ENCODE measurements around the gene GBX1.
A peak's percentile ranks its signal among the peaks of the same experiment; 100 is the strongest.

GBX1 gene

GRCh38 chr7:151129117-151129959 lies 38.2 kb downstream of the GBX1 start:
- no peak for DNase-seq (ENCODE audit: extremely low read depth in 1 of 2, low read depth in 1 of 2)

DNA sequence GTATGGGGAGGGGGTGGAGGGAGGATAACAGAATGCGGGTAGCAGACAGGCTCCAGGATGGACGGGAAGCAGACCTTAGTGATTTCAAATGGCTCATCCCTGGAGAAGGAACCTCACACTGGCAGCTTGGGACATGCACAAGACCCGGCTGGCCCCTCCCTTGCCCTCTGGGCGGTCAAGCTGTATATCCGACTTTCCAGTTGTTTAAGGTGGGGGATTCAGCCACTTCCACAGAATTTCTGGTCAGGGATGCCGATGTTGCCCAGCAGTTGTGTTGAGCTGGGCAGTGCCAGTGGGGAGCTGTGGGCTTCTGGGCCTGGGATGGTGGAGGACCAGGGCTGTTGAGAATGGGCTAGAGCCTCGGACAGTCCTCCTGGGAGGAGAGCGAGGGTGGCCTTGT lies 38.8 kb downstream of the GBX1 start:
- no peak for DNase-seq (ENCODE audit: extremely low read depth in 1 of 2, low read depth in 1 of 2)

DNA sequence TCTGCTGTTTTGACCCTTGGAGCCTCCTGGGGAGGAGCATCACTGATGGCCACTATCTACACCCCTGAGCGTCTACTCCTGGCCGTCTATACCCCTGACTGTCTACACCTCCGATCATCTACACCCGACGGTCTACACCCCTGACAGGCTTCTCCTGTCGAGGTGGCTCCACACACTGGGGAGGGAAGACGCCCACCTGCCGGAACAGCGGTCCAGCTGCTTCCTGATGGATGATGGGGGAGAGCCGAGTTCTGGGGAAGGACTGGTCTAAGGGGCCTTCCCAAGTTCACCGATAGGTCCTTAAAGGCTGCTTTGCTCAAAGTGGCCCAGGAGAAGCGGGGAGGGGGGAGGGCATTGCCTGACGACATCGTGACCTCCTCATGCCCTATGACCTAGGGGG lies 39.4 kb downstream of the GBX1 start:
- no peak for DNase-seq (ENCODE audit: extremely low read depth in 1 of 2, low read depth in 1 of 2)

DNA sequence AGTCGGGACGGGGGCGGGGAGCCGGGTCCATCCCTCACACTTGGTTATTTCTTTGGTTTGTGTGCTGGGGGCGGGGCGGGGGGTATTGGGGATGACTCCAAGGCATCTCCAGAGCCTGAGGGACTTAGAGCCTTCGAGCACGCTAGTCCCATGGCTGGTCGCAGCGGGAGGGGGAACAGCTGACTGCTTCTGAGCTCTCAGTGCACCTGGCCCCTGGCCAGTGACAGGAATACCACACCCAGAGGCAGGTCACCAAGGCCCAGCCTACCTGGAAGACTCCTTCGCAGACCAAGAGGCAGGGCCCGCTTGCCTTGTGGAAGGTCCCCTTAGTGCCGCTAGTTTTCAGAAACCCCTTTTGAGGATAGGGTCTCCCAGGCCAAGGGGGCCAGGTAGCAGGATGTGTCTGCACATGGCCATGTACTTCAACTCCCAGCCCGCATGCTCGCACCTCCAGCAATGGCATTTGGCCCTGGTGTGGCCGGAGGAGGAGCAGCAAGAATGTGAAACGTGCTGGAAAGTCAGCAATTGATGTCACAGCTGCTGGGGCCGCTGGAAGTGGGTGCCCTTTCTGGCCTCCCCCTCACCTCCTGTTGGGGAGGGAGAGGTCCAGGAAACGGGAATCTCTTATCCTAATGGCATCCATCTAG lies 40.9 kb downstream of the GBX1 start:
- no peak for DNase-seq (ENCODE audit: extremely low read depth in 1 of 2, low read depth in 1 of 2)

DNA sequence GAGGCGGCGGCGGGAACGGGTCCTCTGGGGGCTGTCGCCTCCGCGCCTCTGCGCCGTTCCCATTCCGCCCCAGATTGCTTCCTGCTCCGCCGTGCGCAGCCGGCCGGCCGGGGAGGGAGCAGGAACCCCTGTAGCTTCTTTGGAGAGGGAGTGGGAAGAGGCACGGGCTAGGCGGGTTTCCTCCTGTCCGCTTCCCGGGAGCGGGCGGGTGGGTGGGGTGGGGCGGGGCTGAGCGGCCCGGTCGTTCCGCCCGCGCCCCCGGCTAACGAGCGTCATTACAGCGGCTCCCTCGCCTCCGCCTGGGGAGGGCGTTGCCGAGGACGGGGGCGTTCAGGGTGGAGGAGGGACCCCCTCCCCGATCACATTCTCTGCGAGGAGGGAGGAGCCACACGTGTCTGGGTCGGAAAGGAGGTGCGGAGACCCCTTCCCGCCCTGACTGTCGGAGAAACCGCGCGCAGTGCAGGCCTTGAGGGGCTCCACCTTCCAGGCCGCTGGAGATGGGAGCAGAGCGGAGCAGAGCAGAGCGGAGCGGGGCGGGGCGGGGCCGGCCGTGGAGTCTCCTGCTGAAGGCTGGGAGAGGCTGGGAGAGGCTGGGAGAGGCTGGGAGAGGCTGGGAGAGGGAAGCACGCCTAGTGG lies 41.5 kb downstream of the GBX1 start:
- no peak for DNase-seq (ENCODE audit: extremely low read depth in 1 of 2, low read depth in 1 of 2)

DNA sequence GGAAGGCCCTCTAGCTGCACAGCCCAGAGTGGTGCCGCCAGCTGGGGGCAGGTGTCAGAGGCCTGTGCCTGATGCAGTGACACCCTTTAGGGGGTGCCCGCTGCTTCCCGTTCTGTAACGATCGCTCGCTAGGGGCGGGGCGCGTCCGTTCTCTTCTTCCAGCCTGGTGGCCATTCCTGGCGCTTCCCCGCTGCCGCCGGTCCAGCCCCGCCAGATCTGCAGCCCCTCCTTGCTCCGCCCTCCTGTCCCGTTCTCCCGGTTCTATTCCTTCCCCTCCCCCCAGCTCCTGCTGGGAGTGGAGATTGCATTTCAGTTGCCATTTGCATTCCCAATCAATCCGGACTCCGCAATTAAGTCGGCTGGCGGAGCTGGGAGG lies 42.0 kb downstream of the GBX1 start:
- no peak for DNase-seq (ENCODE audit: extremely low read depth in 1 of 2, low read depth in 1 of 2)

DNA sequence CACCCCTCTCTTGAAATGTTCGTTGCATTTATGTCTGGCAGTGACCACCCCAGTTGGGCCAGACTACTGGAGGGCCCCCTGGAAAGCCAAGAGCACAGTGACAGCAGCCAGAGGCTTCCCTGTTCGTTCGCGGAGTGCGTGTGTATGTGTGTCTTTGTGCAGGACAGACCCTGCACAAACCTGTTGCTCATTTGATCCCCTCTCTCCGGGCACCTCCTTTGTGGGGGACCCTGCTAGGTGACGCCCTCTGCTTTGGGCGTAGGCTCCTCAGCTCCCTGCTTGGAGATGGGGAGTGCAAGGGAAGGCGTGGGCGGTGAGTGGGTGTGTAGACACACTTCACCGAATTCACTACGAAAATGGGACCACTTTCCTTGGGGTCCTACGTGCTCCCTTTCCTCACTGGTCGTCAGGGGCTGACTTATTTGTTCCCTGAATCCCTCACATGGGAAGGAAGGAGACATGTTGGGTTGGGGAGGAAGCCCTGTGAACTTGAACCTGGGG lies 42.5 kb downstream of the GBX1 start:
- DNase-seq (ENCODE audit: extremely low read depth in 1 of 2, low read depth in 1 of 2): no peak

DNA sequence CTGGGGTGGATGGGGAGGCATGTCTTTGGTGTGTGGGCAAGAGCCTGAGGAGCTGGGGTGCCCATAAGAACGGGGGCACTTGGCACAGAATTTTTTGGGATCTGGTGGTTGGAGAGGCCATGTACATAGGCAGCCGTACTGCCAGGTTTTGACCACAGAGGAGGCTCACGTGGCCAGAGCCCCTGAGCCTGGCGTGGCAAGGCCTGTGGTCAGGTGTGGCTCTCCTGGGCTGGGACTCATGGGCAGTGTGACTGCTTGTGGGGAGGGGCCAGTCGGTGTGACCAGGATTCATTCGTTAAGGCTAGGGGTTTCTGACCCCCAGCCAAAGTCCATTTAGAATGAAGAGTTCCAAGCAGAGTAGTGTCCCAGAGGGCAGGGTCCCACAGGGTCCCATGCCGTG lies 43.0 kb downstream of the GBX1 start:
- no peak for DNase-seq (ENCODE audit: extremely low read depth in 1 of 2, low read depth in 1 of 2)

GRCh38 chr7:151123822-151124464 lies 43.6 kb downstream of the GBX1 start:
- peak; percentile 50 to 59 for DNase-seq (ENCODE audit: extremely low read depth in 1 of 2, low read depth in 1 of 2)

DNA sequence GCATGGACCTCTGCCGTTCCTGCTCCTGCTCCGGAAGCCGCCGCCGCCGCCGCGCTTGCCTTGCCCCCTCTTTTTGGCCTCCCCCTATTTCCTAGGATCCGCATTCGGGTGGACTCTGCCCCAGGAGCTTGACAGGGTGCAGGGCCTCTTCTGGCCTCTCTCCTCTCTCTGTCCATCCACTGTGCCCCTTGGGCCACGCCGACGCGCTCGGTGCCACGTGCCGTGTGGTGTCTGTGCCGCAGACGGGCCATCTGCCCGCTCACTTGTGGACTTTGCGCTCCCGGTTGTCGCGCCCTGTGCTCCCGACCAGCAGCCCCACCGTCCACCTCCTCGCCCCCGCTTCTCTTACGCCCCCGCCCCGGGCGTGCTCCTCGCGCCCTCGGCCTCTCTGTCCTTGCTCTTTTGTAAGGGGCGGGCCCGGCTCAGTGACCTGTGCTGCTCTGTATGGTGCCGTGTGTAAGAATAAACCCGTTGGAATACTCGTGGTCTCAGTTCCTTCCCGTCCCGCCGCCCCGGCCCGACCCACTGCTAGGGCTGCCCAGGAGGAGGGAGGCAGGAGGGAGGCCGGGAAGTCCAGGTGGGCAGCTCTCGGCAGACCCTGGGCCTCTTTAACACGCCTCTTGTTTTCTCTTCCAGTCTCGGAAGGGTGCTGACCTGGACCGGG lies 44.2 kb downstream of the GBX1 start:
- no peak for DNase-seq (ENCODE audit: extremely low read depth in 1 of 2, low read depth in 1 of 2)

GRCh38 chr7:151122796-151123157 lies 44.7 kb downstream of the GBX1 start:
- no peak for DNase-seq (ENCODE audit: extremely low read depth in 1 of 2, low read depth in 1 of 2)

DNA sequence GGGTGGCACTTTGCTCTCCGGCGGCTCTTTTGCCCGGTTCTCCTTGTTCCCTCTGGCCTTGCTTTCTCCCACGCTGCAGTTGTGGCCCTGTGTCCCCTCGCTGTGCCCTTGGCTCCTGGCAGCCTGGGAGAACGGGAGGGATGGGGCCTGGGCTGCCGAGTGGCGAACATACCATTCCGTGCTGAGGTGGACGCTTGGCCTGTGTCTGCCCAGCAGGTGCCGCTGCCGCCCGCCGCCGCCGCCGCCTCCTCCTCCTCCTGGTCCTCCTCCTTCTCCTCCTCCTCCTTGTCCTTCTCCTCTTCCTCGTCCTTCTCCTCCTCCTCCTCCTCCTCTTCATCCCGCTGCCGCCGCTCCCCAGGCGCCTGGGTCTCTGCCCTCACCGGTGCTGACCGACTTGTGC lies 45.2 kb downstream of the GBX1 start:
- DNase-seq (ENCODE audit: extremely low read depth in 1 of 2, low read depth in 1 of 2): no peak

GRCh38 chr7:151121380-151122170 lies 45.9 kb downstream of the GBX1 start:
- DNase-seq (ENCODE audit: extremely low read depth in 1 of 2, low read depth in 1 of 2): no peak

GRCh38 chr7:151120896-151121295 lies 46.6 kb downstream of the GBX1 start:
- DNase-seq (ENCODE audit: extremely low read depth in 1 of 2, low read depth in 1 of 2): no peak

DNA sequence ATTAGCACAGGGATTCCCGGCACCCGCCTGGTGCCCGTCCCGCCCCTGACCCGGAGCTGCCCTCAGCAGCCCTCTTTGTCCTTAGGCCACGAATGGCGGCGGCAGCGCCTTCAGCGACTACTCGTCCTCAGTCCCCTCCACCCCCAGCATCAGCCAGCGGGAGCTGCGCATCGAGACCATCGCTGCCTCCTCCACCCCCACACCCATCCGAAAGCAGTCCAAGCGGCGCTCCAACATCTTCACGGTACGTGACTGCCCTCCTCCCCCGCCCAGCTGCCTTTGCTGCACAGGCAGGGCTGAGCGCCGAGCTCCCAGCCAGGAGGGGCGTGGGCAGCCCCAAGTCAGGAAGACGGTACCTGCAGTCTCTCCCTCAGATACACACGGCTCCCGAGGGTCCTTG lies 47.6 kb downstream of the GBX1 start:
- DNase-seq (ENCODE audit: extremely low read depth in 1 of 2, low read depth in 1 of 2): no peak

GRCh38 chr7:151119055-151119415 lies 48.5 kb downstream of the GBX1 start:
- DNase-seq (ENCODE audit: extremely low read depth in 1 of 2, low read depth in 1 of 2): no peak

DNA sequence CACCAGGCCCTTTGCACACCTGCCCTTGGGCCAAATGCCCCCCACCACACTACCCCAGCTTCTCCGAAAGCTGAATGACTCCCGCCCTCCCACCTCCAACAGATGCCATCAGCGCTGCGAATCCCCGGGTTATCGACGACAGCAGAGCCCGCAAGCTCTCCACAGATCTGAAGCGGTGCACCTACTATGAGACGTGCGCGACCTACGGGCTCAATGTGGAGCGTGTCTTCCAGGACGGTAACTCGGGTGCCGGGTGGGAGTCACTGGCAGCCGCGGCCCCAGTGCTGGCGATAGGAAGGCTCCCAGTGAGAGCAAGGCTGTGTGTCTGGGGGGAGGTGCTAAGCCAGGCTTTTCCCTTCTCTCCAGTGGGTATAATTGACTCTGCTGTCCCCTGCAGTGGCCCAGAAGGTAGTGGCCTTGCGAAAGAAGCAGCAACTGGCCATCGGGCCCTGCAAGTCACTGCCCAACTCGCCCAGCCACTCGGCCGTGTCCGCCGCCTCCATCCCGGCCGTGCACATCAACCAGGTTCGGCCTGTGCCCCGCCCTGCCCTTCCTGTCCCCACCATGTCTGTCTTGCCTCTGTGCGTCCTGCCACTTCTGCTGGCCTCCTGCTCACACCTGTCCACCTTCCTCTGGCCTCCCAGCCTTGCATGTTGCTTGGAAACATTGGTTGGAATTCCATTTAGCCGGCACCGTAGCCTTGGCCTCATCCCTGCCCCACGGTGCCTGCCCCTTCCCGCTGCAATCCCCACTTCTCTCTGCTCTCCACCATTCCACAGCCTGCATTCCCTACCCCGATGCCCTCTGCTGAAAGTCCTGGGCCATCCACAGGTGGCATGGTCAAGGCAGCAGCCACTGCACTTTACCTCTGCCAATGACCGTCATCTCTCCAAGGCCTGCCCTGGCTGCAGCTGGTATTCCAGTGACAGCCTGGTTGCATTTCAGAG lies 49.1 kb downstream of the GBX1 start:
- DNase-seq (ENCODE audit: extremely low read depth in 1 of 2, low read depth in 1 of 2): no peak

DNA sequence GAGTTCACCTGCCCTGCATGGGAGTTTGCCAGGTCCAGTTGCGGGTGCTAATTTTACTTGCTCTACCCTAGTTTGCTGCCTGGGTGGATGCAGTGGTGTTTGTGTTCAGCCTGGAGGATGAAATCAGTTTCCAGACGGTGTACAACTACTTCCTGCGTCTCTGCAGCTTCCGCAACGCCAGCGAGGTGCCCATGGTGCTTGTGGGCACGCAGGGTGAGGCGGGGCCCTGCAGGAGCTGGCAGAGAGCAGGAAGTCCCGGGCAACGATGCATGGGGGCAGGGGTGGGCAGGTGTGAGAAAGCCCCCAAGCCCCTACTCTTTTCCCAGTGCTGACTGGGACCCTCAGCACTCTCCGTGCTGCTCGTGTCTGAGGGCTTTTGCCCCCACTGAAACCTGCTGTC lies 49.9 kb downstream of the GBX1 start:
- DNase-seq (ENCODE audit: extremely low read depth in 1 of 2, low read depth in 1 of 2): no peak

Data from stimulated activated CD8-positive, alpha-beta memory T cell treated with anti-CD3 and anti-CD28 coated beads, Interleukin-7, amount 100 ng/mL, for 48 hours (primary cell).